NB4 (cell line): ENCODE measurements around the gene ZBTB43.

Source experiments
- DNase-seq: peaks from one replicate; pipeline ENCODE4 v3.0.0; 2010; ENCODE audit warnings: low read depth
- H3K4me3 ChIP-seq: one replicate; pipeline ENCODE4 v1.5.1; 2011; ENCODE audit warnings: mild to moderate bottlenecking, low read depth, low read length, moderate library complexity
- CTCF ChIP-seq: IDR thresholded peaks from one replicate; pipeline ENCODE4 v1.5.1; 2012; ENCODE audit warnings: low read depth, low read length
- MAX ChIP-seq: IDR thresholded peaks from 2 replicates; pipeline ENCODE4 v1.6.1; 2011; ENCODE audit warnings: low read depth, low read length
- MYC ChIP-seq: IDR thresholded peaks from 2 replicates; pipeline ENCODE4 v1.6.1; 2011; ENCODE audit warnings: low read depth, low read length
- POLR2A ChIP-seq: IDR thresholded peaks from 2 replicates; pipeline ENCODE4 v1.6.1; 2011; ENCODE audit warnings: mild to moderate bottlenecking; ENCODE audit not compliant: insufficient read length; ENCODE audit errors: extremely low read depth

ZBTB43 gene

DNA sequence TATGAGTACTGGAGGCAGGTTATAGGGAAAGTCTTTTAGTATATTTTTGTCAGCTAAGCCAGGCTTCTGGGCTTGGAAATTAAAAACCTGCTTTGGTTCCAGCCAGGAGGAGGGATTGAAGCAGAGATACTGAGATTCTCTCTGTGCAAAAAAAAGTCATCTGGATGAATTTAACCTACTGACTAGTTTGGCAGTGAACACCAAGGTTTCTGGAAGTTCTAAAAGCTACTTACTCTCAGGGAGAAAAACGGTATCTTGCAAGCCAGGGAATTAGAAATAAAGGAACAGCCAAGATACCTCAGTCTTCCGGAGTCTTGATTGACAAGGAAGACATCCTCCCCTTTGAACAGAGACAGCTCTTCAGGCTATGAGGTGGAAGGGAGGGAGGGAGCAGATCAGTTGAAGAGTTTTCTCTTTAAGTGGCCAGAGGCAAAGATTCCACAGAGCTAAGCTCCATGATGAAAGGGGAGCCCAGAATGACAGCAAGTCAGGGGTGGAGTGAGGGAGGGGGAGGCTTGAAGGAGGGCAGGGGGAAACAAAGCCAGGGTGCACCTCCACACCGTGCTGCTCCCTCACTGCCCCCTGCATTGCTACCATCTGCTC lies 47.3 kb downstream of the ZBTB43 start:
- no peak overlapping the region for H3K4me3 ChIP-seq
- TF ChIP-seq MAX, result no peak
- no peak for TF ChIP-seq POLR2A
- TF ChIP-seq CTCF, result no peak
- TF ChIP-seq MYC, result no peak
- no peak for DNase-seq

- no peak for TF ChIP-seq CTCF
- no peak for TF ChIP-seq MAX
- no peak for TF ChIP-seq MYC
- TF ChIP-seq POLR2A, result no peak
- no peak for DNase-seq
Observed at GRCh38 chr9:126853667-126854066, 48.8 kb downstream of the ZBTB43 start.

GRCh38 chr9:126854734-126855133 lies 49.9 kb downstream of the ZBTB43 start:
- no peak for DNase-seq
- H3K4me3 ChIP-seq, result no peak overlapping the region
- TF ChIP-seq MYC (no peak), MAX (no peak), CTCF (no peak), POLR2A (no peak)

More at GRCh38 chr9:126853667-126854066, 48.8 kb downstream of the ZBTB43 start:
- H3K4me3 ChIP-seq, result no peak overlapping the region

DNA sequence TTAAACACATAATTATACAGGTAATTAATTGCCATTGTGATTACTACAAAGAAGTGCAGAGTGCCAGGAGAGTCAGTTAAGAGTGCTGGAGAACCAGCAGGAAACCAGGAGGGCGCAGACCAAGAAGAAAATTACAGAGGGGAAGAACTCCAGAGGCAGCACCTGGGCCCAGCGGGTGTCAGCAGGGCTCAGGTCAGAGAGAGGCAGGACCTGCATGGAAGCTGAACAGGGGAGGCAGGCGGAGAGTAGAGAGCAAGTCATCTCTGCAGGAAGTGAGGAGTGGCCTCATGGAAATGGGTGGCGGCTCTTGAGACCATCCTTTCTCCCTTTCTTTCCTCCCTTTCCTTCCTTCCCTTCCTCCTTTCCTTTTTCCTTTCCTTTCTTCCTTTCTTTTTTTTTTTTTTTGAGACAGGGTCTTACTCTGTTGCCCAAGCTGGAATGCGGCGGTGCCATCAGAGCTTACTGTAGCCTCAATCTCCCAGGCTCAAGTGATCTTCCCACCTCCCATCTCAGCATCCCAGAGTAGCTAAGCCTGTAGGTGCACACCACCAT lies 51.6 kb downstream of the ZBTB43 start:
- no peak overlapping the region for H3K4me3 ChIP-seq
- DNase-seq, result no peak
- TF ChIP-seq CTCF (no peak), MAX (no peak), MYC (no peak), POLR2A (no peak)

DNA sequence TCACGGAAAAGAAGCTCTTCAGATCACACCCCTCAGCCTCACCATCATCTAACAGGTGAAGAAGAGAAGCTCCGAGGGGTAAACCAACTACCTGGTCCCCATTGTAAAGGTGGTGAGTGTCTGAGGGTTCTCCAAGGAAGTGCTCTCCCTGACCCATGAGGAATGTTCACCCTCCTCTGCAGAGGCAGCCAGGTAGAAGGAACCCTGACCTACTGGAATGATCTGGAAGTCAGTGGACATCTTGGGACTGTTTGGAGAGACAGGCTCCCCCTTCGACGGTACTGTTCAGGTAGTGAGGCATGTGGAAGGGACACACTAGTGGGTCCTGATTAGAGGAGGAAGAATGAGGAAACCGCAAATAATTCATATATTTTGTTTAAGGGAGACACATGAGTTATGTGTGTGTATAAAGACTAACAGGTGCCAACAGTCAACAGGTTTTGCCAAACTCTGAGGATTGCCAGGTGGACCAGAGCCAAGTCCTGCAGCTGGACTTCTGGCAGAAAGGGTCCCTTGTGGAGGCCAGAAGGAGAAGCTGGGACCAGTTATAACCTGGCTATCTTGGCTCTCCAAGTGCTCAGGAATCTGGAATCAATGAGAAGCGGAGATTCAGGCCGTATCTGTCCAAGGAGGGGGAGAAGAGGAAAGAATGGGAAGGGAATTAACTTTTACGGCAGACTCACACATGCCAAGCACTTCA lies 52.6 kb downstream of the ZBTB43 start:
- TF ChIP-seq CTCF (no peak), POLR2A (no peak), MAX (no peak)
- no peak for DNase-seq
- no peak overlapping the region for H3K4me3 ChIP-seq
